GM21825 (cell line): ENCODE results near the gene TLCD1.

Experiments
- ATAC-seq: cut with Tn5 transposase; IDR thresholded peaks from one replicate; pipeline ENCODE4 v1.9.1; 2021; ENCODE audit warnings: mild to moderate bottlenecking, moderate library complexity; ENCODE audit not compliant: unreplicated experiment

The TLCD1 gene

DNA sequence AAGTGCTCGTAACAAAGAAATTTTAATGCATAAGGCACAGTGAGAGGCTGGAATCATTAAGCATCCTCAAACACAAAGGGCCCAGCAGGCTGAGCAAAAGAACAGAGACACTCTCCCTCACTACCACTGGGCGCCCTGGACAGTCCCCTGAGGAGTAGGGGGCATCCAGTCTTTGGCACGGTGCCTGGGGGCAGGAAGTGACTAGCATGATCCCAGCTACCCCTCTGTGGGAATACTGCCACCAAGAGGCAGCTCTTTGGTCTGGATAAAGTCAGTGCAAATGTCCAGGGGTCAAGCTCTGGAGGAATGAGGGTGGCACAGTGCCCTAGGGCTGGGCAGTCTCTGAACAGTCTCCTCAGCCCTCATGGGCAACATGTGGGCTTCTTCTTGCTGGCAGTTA lies 11.8 kb downstream of the TLCD1 start:
- ATAC-seq: no peak

- ATAC-seq: no peak
These were observed 13.2 kb downstream of the TLCD1 start for GRCh38 chr17:28712705-28713415.

DNA sequence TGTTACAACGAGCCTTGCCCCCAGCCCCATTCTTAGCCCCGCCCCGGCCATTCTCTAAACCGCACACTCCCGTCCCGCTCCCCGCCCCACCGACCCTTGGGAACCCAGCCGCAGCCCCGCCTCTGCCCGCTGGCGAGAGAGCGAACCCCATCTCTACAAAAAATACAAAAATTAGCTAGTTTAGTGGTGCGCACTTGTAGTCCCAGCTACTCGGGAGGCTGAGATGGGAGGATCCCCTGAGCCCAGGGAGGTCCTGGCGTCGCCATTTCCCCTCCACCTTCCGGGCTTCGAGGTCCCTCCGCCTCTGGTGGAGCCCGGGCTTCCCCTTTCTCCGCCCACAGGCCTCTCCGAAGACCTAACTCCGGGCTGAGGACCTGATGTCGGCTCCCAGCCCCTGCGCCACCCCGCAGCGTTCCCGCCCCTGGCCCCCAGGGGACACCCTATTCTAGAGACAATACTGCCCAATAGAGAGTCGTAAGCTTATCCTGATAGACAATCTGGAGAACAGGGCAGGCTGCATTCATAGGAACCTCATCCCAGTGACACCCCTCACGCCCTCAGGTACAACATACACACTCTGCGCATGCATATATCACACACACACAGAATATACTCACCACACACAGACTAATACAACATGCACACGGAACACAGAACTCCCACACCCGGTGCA lies 13.9 kb downstream of the TLCD1 start:
- no peak for ATAC-seq

GRCh38 chr17:28711723-28712031 lies 14.4 kb downstream of the TLCD1 start, which contains the start of gene PROCA1:
Gene PROCA1 (minus strand): TSS chr17:28711888. CDS start chr17:28711660, 228 bp downstream.
- ATAC-seq: peak; percentile 14

GRCh38 chr17:28710861-28711722 lies 14.9 kb downstream of the TLCD1 start:
- peak; percentile 45 for ATAC-seq

GRCh38 chr17:28707339-28707720 lies 18.7 kb downstream of the TLCD1 start:
- ATAC-seq: no peak

DNA sequence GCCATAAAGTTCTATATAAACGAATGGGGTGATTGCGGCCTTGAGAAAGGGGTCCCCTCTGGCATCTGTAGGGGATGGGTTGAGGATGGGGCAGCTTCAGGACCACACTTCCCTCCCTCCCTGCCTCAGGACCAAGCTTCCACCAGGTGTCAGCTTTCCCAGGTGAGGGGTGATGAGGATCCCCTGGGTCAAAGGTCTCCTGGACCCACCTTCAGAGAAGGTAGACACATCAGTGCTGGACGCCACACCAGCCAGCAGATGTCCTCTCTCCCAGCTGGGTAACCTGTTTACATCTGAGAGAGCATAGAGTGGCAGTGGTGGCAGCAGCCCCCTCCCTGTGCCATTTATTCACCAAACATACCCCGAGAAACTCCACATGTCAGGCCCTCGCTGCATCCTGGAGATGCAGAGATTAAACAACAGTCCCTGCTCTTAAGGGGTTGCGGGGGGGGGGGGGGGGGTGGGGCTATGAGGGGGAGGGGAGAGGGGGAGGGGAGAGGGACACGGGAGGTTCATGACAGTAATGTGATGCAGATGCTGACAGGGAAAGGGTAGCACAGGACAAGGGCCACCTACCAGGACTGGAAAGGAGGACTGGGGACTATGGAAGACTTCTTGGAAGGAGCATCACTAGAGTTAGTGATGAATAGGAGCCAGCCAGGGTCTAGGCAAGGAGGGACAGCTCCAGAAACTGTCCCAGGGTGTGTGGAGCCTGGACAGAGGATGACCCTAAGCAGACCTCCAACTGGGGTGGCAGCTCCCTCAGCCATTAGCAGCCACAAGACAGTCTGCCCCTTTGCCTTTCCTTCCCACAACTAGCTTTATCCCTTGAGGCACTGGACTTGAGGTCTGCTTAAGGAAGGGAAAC lies 19.3 kb downstream of the TLCD1 start:
- ATAC-seq: no peak

DNA sequence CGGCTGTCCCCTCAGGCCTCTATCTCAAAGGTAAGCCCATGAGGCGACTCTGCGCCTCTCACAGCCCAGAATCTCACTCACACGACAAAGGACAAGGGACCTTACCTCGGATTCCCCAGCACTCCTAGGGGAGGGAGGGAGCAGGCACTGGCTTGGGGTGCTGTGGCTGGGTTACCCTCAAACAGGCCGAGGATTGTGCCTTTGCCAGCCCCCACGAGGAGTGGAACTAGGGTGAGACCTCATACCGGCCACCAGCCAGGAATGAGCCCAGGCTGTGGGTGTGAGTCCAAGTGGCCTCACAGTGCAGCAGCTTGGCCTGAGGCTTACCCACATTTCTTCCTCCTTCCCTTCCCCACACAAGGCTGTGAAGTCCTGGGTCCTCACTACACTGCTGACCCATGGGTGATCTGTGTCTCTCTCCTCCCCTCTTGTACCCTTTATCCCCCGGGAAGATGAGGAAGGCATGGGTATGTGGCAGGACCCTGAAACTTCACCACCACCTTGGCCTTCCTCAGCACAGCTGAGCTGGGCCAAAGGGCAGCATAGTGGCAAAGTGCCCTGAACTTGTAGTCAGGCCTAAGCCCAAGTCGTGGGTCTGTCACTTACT lies 20.2 kb downstream of the TLCD1 start:
- ATAC-seq: no peak

- ATAC-seq: no peak
These were observed 20.9 kb downstream of the TLCD1 start for GRCh38 chr17:28705074-28705659.

DNA sequence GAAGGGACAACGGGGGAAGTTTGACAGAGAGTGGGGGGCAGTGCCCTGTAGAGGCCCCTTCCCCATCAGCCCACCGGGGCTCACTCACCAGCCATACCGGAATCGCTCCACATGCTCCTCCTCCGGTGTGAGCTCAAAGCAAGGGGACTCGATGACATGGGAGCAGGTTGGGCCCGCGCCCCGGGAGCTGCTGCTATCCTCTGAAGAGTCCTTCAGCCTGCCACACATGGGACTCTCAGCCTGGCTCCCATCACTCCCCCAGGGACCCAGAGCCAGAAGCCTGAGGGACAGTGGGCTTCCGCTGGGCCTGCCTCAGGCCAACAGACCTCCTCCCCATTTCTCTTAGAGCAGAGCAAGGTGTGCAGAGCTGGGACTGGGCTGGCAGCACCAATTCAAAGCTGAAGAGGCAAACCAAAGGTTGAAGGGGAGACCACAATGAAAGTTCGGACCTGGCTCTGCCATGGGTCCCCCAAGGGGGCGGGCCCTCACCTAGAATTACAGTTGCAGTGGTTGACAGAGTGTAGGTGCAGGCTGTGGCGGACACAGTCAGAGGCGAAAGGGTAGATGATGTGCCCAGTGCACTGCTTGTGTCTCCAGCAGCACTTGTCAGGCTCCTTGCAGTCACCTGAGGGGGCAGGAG lies 21.7 kb downstream of the TLCD1 start:
- no peak for ATAC-seq

DNA sequence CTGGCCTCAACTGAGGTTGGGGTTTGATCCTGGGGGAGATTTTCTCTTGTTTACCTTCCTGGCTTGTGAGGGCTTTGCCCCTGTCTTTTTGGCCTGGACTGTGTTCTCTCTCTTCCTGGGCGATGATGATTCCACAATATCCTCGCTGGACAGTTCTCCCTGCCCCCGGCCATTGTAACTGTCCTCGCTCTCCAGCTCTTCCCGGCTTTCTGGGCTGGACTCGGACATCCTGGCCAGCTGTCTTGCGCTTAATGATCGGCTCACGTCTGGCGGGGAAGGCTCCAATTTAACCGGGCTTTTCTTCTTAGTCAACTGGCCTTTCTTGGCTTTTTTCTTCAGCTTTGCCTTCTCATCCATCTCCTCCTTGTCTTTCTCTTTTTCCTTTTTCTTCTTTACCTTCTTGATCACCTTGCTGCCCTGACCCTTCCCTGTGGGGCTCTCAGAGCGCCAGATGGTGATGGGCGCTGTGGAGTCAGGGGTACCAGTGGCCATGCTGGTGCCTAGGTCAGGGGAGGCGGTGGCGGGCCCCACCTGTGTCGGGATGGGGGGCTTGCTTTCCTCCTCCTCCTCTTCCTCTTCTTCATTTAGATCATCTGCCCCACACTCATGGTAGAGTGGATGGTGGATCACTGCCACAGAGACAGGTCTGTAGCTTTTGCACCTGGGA lies 22.3 kb downstream of the TLCD1 start:
- ATAC-seq: no peak

- ATAC-seq: no peak
These were observed 23.3 kb downstream of the TLCD1 start for GRCh38 chr17:28702752-28703150.

DNA sequence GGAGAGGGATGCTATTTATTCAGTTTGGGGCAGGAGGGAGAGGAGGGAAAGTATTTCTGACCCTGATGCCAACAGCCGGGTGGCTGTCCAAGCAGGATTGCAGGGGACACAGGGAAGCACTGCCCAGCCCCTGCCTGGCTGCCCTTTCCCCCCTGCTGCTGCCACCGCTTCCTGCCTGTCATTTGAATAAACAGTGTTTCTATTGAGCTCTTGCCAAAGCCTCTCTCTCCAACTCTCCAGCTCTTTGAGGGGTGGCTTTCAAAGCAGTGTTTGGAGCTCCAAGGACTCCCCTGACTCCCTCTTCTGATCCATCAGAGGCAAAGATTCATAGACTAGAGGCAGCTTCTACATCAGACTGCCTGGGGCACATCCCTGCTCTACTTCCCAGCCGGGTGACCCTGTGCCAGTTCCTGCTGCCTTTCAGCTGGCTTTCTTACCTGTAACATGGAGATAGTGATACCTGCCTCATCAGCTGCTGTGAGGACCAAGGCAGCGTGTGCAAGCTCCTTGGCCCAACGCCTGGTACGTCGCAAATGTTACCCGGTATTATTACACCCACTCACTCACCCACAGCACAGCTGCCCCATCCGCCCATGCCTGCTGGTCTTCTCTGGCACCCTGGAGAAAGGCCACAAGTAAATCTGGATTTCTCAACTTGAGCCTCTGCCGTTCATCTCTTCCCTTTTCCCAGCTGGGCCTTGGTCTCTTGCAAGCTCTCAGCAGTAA lies 23.8 kb downstream of the TLCD1 start:
- ATAC-seq: no peak

DNA sequence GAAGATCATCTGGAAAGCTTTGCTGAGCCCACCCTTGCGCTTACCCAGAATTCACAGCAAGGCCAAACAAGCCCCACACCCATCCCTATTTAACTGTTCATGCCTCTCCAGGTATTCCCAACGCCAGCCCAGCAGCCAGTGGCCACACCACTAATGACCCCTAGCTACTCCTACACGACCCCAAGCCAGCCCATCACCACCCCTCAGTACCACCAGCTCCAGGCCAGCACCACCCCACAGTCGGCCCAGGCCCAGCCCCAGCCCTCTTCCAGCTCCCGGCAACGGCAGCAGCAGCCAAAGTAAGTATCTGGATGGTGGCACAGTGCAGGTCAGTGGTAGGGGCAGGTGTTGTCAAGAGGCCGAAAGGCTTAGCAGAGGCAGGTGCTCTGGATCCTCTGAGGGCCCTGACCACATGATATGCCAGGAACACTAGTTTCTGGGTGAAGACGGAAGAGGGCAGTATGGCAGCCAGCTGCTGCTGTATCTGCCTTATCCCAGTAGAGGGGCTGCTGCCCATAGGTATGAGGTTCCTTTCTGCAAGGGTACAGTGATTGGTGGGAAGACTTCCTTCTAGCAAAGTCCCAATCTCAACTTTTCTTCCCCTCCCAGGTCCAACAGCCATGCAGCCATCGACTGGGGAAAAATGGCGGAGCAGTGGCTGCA lies 25.1 kb downstream of the TLCD1 start:
- ATAC-seq: no peak

DNA sequence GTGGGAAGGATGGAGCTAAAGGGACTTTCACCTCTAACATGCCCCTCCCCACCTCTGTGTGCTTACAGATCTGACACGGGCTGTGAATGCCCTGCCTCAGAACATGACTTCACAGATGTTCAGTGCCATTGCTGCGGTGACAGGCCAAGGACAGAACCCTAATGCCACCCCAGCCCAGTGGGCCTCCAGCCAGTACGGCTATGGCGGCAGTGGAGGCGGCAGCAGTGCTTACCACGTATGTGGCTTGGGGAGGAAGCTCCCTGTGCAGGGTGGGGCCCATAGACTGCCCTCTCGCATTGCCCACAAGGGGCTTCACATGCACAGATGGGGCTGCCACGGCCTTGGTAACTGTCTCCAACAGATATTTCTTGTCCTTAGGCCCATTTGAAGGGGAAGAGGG lies 25.8 kb downstream of the TLCD1 start:
- no peak for ATAC-seq

DNA sequence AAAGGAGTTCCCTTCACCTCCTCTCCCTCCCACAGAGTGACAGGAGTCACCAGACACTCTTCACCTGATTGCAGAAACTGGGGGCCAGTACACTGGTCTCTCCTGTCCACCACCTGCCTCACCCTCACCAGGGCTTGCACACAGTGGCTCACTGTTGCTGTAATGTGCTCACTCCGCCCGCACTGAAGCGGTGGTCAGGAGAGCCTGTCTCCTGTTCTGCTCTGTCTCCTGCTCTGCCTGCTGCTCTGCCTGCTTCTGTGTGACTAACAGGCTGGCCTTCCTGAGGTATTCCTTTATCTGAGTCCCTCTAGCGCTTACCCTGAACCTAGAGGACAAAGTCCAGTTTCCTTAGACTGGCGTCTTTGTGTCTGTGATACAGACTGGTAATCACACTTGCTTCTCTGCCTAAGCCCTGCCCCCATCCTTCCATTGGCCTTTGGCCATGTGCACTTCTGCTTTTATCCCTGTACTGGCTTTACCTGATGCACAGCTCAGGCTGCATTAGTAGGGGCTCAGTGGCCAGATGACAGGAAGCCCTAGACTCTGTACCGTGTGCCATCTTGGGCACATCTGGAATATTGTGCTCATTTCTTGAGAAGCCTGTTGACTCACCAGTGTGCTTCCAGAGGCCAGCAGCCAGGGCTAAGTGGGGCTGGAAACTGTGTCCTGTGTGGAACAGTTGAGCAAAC lies 27.6 kb downstream of the TLCD1 start:
- no peak for ATAC-seq

- ATAC-seq: no peak
These were observed 32.2 kb downstream of the TLCD1 start for GRCh38 chr17:28693869-28694268.
